ENCODE measurements around the gene SMURF2.

- TF ChIP-seq EZH2 (IDR thresholded peaks at IDR 0.05; ENCODE audit: borderline replicate concordance, low read depth, low read length, poor library complexity, severe bottlenecking) (no peak), CTCF (conservative IDR thresholded peaks at IDR 0.05; ENCODE audit: low read depth, low read length) (no peak)
Observed at GRCh38 chr17:64627797-64628196, 34.3 kb downstream of the SMURF2 start.

Measured in A673 (cell line).